ENCODE results near the gene LRP6.

GRCh38 chr12:12127304-12127703 is 139.5 kb downstream of the LRP6 start:
- TF ChIP-seq CTCF (IDR thresholded peaks at IDR 0.05) = no peak
- no peak for TF ChIP-seq POLR2A (IDR thresholded peaks at IDR 0.05)
